K562 (cell line): ENCODE measurements around the gene ABLIM2. TPM values are rescaled to one million over a fixed set of nuclear protein-coding genes. Genes with fewer than 3 reads are reported as not detected.

Experiments
- ATAC-seq: fragments of 200-7000 bp; cut with Tn5 transposase; 3 replicates; pipeline ENCODE4 v1.9.1; 2020; ENCODE audit warnings: moderate library complexity
- BruUV-seq: library from RNA; stranded (reverse); fragments of 400-500 nt; replicated peaks from 2 replicates; lab custom pipeline; 2021; lab: Mats Ljungman, UMichigan
- CTCF ChIA-PET: fragments of 300-600 bp; formaldehyde crosslinking; extraction: SDS; loops from one replicate; lab custom pipeline; 2021; ENCODE audit warnings: low intra/inter-chr PET ratio; lab: Yijun Ruan, JAX
- POLR2A ChIA-PET: fragments of 300-600, 350-650 bp; sonication (Branson Sonifier 250); formaldehyde crosslinking; extraction: SDS; loops from one replicate; lab custom pipeline; 2021; ENCODE audit warnings: antibody characterized with exemption, inconsistent platforms; lab: Yijun Ruan, JAX
- DNase-seq, 4 experiments: peaks; one replicate each; pipeline versions ENCODE4 v3.0.0 to v3.0.0-alpha.2; 2011 to 2018; ENCODE audit warnings: low spot score in 3 of 4, mixed read lengths in 3 of 4; ENCODE audit errors: extremely low read depth in 1 of 4
- FAIRE-seq: peaks from 2 replicates; lab custom pipeline; 2011; peaks lifted over from hg19 to GRCh38; lab: Jason Lieb, UNC
- H2AFZ ChIP-seq: 2 replicates; pipeline ENCODE4 v1.6.0; 2011; ENCODE audit warnings: low read depth, low read length, control low read depth, inconsistent platforms
- H3K27ac ChIP-seq: fragments of 200-600 bp; 3 replicates; pipeline ENCODE4 v1.8.0; 2011; ENCODE audit warnings: low read depth, mild to moderate bottlenecking, control low read depth, inconsistent platforms, low read length, moderate library complexity, mixed read lengths; ENCODE audit errors: extremely low read depth
- H3K27me3 ChIP-seq, 2 experiments: fragments of 300-600 bp in 1 of 2; 2 replicates in 1 of 2; 3 replicates in 1 of 2; pipeline versions ENCODE4 v1.6.0 to v1.8.0; 2011; ENCODE audit warnings: inconsistent platforms in 2 of 2, low read length in 2 of 2, mild to moderate bottlenecking in 1 of 2, mixed read lengths in 1 of 2, moderate library complexity in 1 of 2; ENCODE audit not compliant: control insufficient read depth in 2 of 2, insufficient read depth in 2 of 2
- H3K36me3 ChIP-seq: fragments of 300-600 bp; 3 replicates; pipeline ENCODE4 v1.8.0; 2011; ENCODE audit warnings: mild to moderate bottlenecking, low read length, inconsistent platforms; ENCODE audit not compliant: control insufficient read depth, insufficient read depth
- H3K4me1 ChIP-seq, 2 experiments: fragments of 200-600 bp in 1 of 2; replicated peaks in 1 of 2; 2 replicates in 1 of 2; 3 replicates in 1 of 2; pipeline versions ENCODE4 v1.5.1 to v1.8.0; 2011; ENCODE audit warnings: inconsistent platforms in 2 of 2, low read length in 2 of 2, mild to moderate bottlenecking in 1 of 2, mixed read lengths in 1 of 2, moderate library complexity in 1 of 2; ENCODE audit not compliant: control insufficient read depth in 2 of 2, insufficient read depth in 2 of 2
- H3K4me2 ChIP-seq: 2 replicates; pipeline ENCODE4 v1.6.1; 2011; ENCODE audit warnings: low read length, control low read depth, inconsistent platforms, mixed read lengths; ENCODE audit not compliant: insufficient read depth
- H3K4me3 ChIP-seq: fragments of 200-600 bp; sonication (generic), shearing (Covaris generic); 2 replicates; pipeline ENCODE4 v1.5.1; 2016; ENCODE audit warnings: control low read depth, inconsistent platforms
- H3K79me2 ChIP-seq: fragments of 200-600 bp; 3 replicates; pipeline ENCODE4 v1.8.0; 2011; ENCODE audit warnings: low read length, inconsistent platforms; ENCODE audit not compliant: control insufficient read depth, insufficient read depth
- H3K9ac ChIP-seq, 2 experiments: 2 replicates each; pipeline versions ENCODE4 v1.6.0 to v1.6.1; 2011; ENCODE audit warnings: low read depth in 2 of 2, low read length in 2 of 2, control low read depth in 1 of 2, inconsistent platforms in 1 of 2, mild to moderate bottlenecking in 1 of 2, mixed read lengths in 1 of 2; ENCODE audit not compliant: insufficient read depth in 1 of 2
- H3K9me1 ChIP-seq: one replicate; pipeline ENCODE4 v1.6.0; 2011; ENCODE audit warnings: inconsistent platforms, mild to moderate bottlenecking, low read length, moderate library complexity; ENCODE audit not compliant: control insufficient read depth, insufficient read depth
- H3K9me3 ChIP-seq: replicated peaks from 2 replicates; pipeline ENCODE4 v1.5.1; 2011; ENCODE audit warnings: low read depth, low read length, inconsistent platforms; ENCODE audit not compliant: control insufficient read depth, insufficient read depth
- H4K20me1 ChIP-seq: replicated peaks from 2 replicates; pipeline ENCODE4 v1.6.1; 2011; ENCODE audit warnings: low read length, inconsistent platforms, mixed read lengths; ENCODE audit not compliant: control insufficient read depth, insufficient read depth
- ATF7 ChIP-seq: fragments of 450-650 bp; IDR thresholded peaks from 2 replicates; pipeline ENCODE4 v1.7.1; 2014; ENCODE audit warnings: mild to moderate bottlenecking, moderate library complexity
- BRCA1 ChIP-seq, 2 experiments: fragments of 450-650 bp in 1 of 2; sonication (generic) in 1 of 2; formaldehyde crosslinking in 1 of 2; IDR thresholded peaks; 2 replicates each; pipeline versions ENCODE4 v1.5.0 to v1.6.1; 2017 to 2020; ENCODE audit warnings: mild to moderate bottlenecking in 1 of 2, missing genetic modification reagents in 1 of 2
- LCOR ChIP-seq: sonication (generic); formaldehyde crosslinking; IDR thresholded peaks from 2 replicates; pipeline ENCODE4 v1.8.0; 2022; ENCODE audit warnings: mild to moderate bottlenecking, missing genetic modification reagents
- WGBS: fragments of 100-300 bp; shearing (Covaris generic); methylation state at CpG from one replicate; pipeline ENCODE4 v1.1.6; 2016; ENCODE audit warnings: low coverage, mixed read lengths; ENCODE audit not compliant: insufficient coverage; ENCODE audit errors: missing lambda C conversion rate; 5-methylcytosine and 5-hydroxymethylcytosine counted together
- in situ Hi-C: fragments of 300-500 bp; cut with MboI; formaldehyde crosslinking; loops from 4 replicates; pipeline ENCODE4 v1.15.0; 2018; ENCODE audit warnings: inconsistent platforms, mixed read lengths
- intact Hi-C: fragments of 100-400 bp; cut with micrococcal nuclease; formaldehyde crosslinking; loops from 2 replicates; pipeline ENCODE4 v1.14.2; 2022
- polyA plus RNA-seq, 8 experiments: library from polyadenylated mRNA; depleted of rRNA in 4 of 8; stranded (reverse) in 5 of 8; unstranded in 3 of 8; fragments of >200 nt; fragmentation: Nextera tagmentation in 2 of 8; fragmentation: Illumina TruSeq in 1 of 8; extraction: Ambion mirVana in 2 of 8; extraction: Trizol in 1 of 8; gene quantifications; 2 replicates each; pipeline versions ENCODE4 v1.2.1 to v1.2.3, GENCODE V29; 2011 to 2014; ENCODE audit warnings: inconsistent platforms in 1 of 8, missing spikeins in 1 of 8
- total RNA-seq, 7 experiments: library from RNA; depleted of rRNA in 6 of 7; stranded (reverse); fragments of >200 nt in 6 of 7; fragmentation: Illumina TruSeq in 2 of 7; extraction: Trizol in 2 of 7; gene quantifications; 2 replicates each; pipeline versions ENCODE4 v1.2.1 to v1.2.3, GENCODE V29; 2011 to 2021; ENCODE audit warnings: low replicate concordance in 1 of 7
- TF ChIP-seq, protein P1 (sequence below): sonication (generic); formaldehyde crosslinking; IDR thresholded peaks from 2 replicates; pipeline ENCODE4 v1.8.1; 2022; ENCODE audit warnings: missing genetic modification reagents
- TF ChIP-seq, protein P2 (sequence below): sonication (generic); formaldehyde crosslinking; IDR thresholded peaks from 2 replicates; pipeline ENCODE4 v1.8.1; 2023; ENCODE audit warnings: mild to moderate bottlenecking, missing genetic modification reagents
- TF ChIP-seq, protein P3 (sequence below): fragments of 450-650 bp; conservative IDR thresholded peaks from 2 replicates; pipeline ENCODE4 v1.6.1; 2016; ENCODE audit warnings: missing genetic modification characterization, low read depth, mild to moderate bottlenecking, control low read depth, missing compliant biosample characterization

The ABLIM2 gene
- total and polyA plus RNA-seq, 9 of the 15 experiments (the other 6 are each of a cell fraction or from before 2014, with no cell fraction given), result not detected

DNA sequence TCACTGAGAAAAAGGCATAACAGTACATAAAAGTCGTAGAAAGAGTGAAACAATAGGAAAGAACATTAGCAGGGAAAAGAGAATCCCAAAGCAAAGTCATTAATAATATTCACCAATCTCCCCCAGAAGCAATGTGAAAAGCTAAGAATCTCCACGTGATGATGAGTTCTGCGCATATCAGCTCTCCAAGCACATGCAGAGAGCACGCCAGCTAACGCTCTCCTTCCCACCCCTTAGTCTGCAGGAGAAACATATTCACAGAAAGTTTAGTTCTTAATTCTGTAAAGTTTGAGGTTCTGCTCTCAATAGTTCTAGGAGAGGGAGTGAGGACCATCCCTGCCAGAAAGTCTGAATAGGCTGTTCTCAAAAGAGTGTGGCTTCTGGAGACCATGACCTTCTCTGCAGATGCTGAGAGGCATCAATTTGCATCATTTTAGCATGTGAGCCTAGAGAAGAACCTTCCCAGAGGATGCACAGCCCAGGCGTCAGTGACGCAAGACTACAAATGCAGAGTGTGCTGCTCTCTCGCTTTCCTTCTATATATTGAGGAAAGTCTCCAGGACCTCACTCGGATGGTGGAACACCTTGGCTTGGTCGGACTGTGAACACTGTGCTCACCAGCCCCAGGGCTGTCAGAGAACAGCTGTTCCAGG is 167.7 kb downstream of the ABLIM2 start:
- Histone ChIP-seq H3K9me3 (no peaks in the 10 kb centered on the region), H3K4me3 (no peak overlapping the region), H3K4me2 (no peak overlapping the region), H3K36me3 (no peaks in the 10 kb centered on the region), H3K79me2 (no peaks in the 10 kb centered on the region), H3K9ac (no peak overlapping the region), H3K4me1 (no peaks in the 10 kb centered on the region), H3K27me3 (peaks cover 0 to 13% of the 10 kb centered on the region in 2 experiments; a peak in 2 of 5 replicates), H4K20me1 (no peaks in the 10 kb centered on the region; the same call in 1 of the 2 replicates), H2AFZ (no peak overlapping the region), H3K9me1 (no peaks in the 10 kb centered on the region), H3K27ac (no peak overlapping the region)
- TF ChIP-seq, protein P1, sequence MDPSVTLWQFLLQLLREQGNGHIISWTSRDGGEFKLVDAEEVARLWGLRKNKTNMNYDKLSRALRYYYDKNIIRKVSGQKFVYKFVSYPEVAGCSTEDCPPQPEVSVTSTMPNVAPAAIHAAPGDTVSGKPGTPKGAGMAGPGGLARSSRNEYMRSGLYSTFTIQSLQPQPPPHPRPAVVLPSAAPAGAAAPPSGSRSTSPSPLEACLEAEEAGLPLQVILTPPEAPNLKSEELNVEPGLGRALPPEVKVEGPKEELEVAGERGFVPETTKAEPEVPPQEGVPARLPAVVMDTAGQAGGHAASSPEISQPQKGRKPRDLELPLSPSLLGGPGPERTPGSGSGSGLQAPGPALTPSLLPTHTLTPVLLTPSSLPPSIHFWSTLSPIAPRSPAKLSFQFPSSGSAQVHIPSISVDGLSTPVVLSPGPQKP (CRISPR knock-in tag), result no peak
- TF ChIP-seq ATF7 (no peak), BRCA1 (IDR thresholded peaks at IDR 0.05) (no peak), BRCA1 (CRISPR knock-in tag; IDR thresholded peaks at IDR 0.05) (no peak), LCOR (CRISPR knock-in tag) (no peak)
- TF ChIP-seq, protein P2, sequence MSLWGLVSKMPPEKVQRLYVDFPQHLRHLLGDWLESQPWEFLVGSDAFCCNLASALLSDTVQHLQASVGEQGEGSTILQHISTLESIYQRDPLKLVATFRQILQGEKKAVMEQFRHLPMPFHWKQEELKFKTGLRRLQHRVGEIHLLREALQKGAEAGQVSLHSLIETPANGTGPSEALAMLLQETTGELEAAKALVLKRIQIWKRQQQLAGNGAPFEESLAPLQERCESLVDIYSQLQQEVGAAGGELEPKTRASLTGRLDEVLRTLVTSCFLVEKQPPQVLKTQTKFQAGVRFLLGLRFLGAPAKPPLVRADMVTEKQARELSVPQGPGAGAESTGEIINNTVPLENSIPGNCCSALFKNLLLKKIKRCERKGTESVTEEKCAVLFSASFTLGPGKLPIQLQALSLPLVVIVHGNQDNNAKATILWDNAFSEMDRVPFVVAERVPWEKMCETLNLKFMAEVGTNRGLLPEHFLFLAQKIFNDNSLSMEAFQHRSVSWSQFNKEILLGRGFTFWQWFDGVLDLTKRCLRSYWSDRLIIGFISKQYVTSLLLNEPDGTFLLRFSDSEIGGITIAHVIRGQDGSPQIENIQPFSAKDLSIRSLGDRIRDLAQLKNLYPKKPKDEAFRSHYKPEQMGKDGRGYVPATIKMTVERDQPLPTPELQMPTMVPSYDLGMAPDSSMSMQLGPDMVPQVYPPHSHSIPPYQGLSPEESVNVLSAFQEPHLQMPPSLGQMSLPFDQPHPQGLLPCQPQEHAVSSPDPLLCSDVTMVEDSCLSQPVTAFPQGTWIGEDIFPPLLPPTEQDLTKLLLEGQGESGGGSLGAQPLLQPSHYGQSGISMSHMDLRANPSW (CRISPR knock-in tag), result no peak
- TF ChIP-seq, protein P3, sequence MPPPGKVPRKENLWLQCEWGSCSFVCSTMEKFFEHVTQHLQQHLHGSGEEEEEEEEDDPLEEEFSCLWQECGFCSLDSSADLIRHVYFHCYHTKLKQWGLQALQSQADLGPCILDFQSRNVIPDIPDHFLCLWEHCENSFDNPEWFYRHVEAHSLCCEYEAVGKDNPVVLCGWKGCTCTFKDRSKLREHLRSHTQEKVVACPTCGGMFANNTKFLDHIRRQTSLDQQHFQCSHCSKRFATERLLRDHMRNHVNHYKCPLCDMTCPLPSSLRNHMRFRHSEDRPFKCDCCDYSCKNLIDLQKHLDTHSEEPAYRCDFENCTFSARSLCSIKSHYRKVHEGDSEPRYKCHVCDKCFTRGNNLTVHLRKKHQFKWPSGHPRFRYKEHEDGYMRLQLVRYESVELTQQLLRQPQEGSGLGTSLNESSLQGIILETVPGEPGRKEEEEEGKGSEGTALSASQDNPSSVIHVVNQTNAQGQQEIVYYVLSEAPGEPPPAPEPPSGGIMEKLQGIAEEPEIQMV (tag), result no peak
- ATAC-seq, result no peak
- POLR2A ChIA-PET, result interaction anchor here (0.6 kb wide), 1 partner anchor 94 kb away, joined by 3 read pairs; no protein-coding TSS in a partner anchor
- no peak for DNase-seq
- intact Hi-C loops, result no loop called here
- WGBS, result under 1% methylated on average over 10 of the region's 10 CpGs
- FAIRE-seq, result no peak
- CTCF ChIA-PET, result no interaction called here
- no TSS peak for BruUV-seq
- in situ Hi-C loops, result no loop called here
